Measurements from ENCODE around the gene TRAFD1. TPM values are rescaled to one million over a fixed set of nuclear protein-coding genes. Genes with fewer than 3 reads are reported as not detected.

TRAFD1 gene
- total and polyA plus RNA-seq, 2 donors = 25.7 to 46.3 TPM

Other genes starting within 250 kb of the TRAFD1 start
- 12.7 TPM for gene TMEM116, start 112.4 kb upstream of the TRAFD1 start, total RNA-seq
- gene TMEM116, start 112.4 kb upstream of the TRAFD1 start, polyA plus RNA-seq = 11.4 TPM
- gene ERP29, start 112.1 kb upstream of the TRAFD1 start, total RNA-seq = 85.0 TPM
- 130 TPM for gene ERP29, start 112.1 kb upstream of the TRAFD1 start, polyA plus RNA-seq
- 11.4 TPM for gene NAA25, start 16.8 kb upstream of the TRAFD1 start, total RNA-seq
- gene NAA25, start 16.8 kb upstream of the TRAFD1 start, polyA plus RNA-seq = 9.2 TPM

Data from thymus (tissue), 2 donors.